ENCODE measurements around the gene KRT32. TPM values are rescaled to one million over a fixed set of nuclear protein-coding genes. Genes with fewer than 3 reads are reported as not detected.

Gene KRT32
- polyA plus RNA-seq, 1 experiment, result 0.40 TPM

- TF ChIP-seq CTCF (IDR thresholded peaks at IDR 0.05; ENCODE audit: insufficient read depth, low read depth, low read length), result no peak
- DNase-seq (ENCODE audit: low read depth), result no peak
- POLR2A ChIA-PET, result no interaction called here
- no peaks in the 10 kb centered on the region for H3K36me3 ChIP-seq (ENCODE audit: control insufficient read depth, insufficient read depth, low read length)
- H3K27me3 ChIP-seq (ENCODE audit: control insufficient read depth, insufficient read depth, low read length), result no peaks in the 10 kb centered on the region
- CTCF ChIA-PET, result interaction anchor here (1.3 kb wide), 1 partner anchor 9 kb away, joined by 3 read pairs; no protein-coding TSS in a partner anchor
- no peak overlapping the region for H3K4me3 ChIP-seq (ENCODE audit: low read depth, low read length)
These were observed 10.0 kb upstream of the KRT32 start for GRCh38 chr17:41476866-41477815.

- no peak for TF ChIP-seq CTCF (IDR thresholded peaks at IDR 0.05; ENCODE audit: insufficient read depth, low read depth, low read length)
- Histone ChIP-seq H3K27me3 (ENCODE audit: control insufficient read depth, insufficient read depth, low read length) (no peaks in the 10 kb centered on the region), H3K4me3 (ENCODE audit: low read depth, low read length) (no peak overlapping the region), H3K36me3 (ENCODE audit: control insufficient read depth, insufficient read depth, low read length) (no peaks in the 10 kb centered on the region)
- ChIA-PET CTCF (interaction anchor here (0.8 to 1.3 kb wide), 2 partner anchors 11 to 15 kb away, joined by 3 read pairs; partner anchors contain the start of gene KRT36), POLR2A (no interaction called here)
- no peak for DNase-seq (ENCODE audit: low read depth)
These were observed 8.2 kb upstream of the KRT32 start for GRCh38 chr17:41475421-41475820.

DNA sequence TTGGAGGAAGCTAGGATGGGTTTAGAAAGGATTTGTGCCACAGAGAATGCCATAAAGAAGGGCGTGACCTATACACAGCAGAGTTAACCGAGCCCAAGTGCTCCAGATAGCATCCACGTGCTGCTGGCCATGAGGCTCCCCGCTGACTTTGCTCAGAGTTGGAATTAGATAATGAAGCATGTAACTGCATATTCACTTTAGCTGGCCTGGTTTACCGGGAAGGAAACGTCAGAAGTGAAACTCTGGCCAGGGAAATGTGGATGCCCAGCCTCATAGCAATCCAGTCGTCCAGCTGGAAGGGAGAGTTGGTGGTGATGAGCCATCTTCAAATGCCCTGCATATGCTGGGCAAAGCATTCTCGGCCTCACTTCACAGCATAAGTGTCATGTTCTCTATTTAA lies 7.7 kb upstream of the KRT32 start:
- no peaks in the 10 kb centered on the region for H3K36me3 ChIP-seq (ENCODE audit: control insufficient read depth, insufficient read depth, low read length)
- no peak for DNase-seq (ENCODE audit: low read depth)
- POLR2A ChIA-PET, result no interaction called here
- CTCF ChIA-PET, result interaction anchor here (1.3 kb wide), 2 partner anchors 12 to 15 kb away, joined by 3 to 6 read pairs; partner anchors contain the start of gene KRT36
- no peak overlapping the region for H3K4me3 ChIP-seq (ENCODE audit: low read depth, low read length)
- H3K27me3 ChIP-seq (ENCODE audit: control insufficient read depth, insufficient read depth, low read length), result no peaks in the 10 kb centered on the region
- no peak for TF ChIP-seq CTCF (IDR thresholded peaks at IDR 0.05; ENCODE audit: insufficient read depth, low read depth, low read length)

DNA sequence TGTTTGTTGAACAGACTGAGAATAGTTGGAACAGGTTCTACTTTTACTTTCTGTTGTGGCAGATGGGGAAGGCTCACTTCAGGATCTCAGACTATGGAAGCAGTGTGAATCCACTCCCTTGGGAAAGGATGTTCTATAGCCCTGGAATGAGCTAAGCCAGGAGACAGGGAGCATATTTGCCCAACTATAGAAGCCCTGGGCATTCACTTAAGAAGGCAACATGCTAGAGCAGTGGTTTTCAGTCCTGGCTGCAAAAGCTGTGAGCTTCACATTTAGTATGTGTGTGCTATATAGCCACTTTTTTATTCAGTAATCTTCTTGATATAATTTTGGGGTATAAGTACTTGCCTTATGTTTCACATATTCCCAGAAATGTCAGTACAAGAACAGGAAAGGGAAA lies 1.2 kb upstream of the KRT32 start:
- no peak overlapping the region for H3K4me3 ChIP-seq (ENCODE audit: low read depth, low read length)
- H3K36me3 ChIP-seq (ENCODE audit: control insufficient read depth, insufficient read depth, low read length), result no peaks in the 10 kb centered on the region
- DNase-seq (ENCODE audit: low read depth), result no peak
- ChIA-PET POLR2A (no interaction called here), CTCF (interaction anchor here (1.3 kb wide), 1 partner anchor 11 kb away, joined by 4 read pairs; no protein-coding TSS in a partner anchor)
- no peak for TF ChIP-seq CTCF (IDR thresholded peaks at IDR 0.05; ENCODE audit: insufficient read depth, low read depth, low read length)
- no peaks in the 10 kb centered on the region for H3K27me3 ChIP-seq (ENCODE audit: control insufficient read depth, insufficient read depth, low read length)

GRCh38 chr17:41467561-41467960 lies 375 bp upstream of the KRT32 start:
- CTCF ChIA-PET, result interaction anchor here (0.6 to 0.9 kb wide), 2 partner anchors 25 to 81 kb away, joined by 3 to 4 read pairs; no protein-coding TSS in a partner anchor
- no peaks in the 10 kb centered on the region for H3K36me3 ChIP-seq (ENCODE audit: control insufficient read depth, insufficient read depth, low read length)
- no peak overlapping the region for H3K4me3 ChIP-seq (ENCODE audit: low read depth, low read length)
- H3K27me3 ChIP-seq (ENCODE audit: control insufficient read depth, insufficient read depth, low read length), result no peaks in the 10 kb centered on the region
- DNase-seq (ENCODE audit: low read depth), result no peak
- POLR2A ChIA-PET, result no interaction called here
- no peak for TF ChIP-seq CTCF (IDR thresholded peaks at IDR 0.05; ENCODE audit: insufficient read depth, low read depth, low read length)

Data from BJ (cell line).